HEK293 (cell line): Measurements from ENCODE around the gene C14orf132.

Source experiments
- CTCF ChIA-PET: fragments of 350-600 bp; formaldehyde crosslinking; extraction: SDS; loops from one replicate; lab custom pipeline; 2021; ENCODE audit warnings: antibody characterized with exemption; lab: Yijun Ruan, JAX
- POLR2A ChIA-PET: fragments of 300-600 bp; formaldehyde crosslinking; extraction: SDS; loops from one replicate; lab custom pipeline; 2020; ENCODE audit warnings: antibody characterized with exemption, inconsistent platforms; lab: Yijun Ruan, JAX
- H3K27ac ChIP-seq: fragments of 200-500 bp; sonication (Bioruptor generic); 2 replicates; pipeline ENCODE4 v1.5.1; 2014; ENCODE audit warnings: low read depth, low read length, control low read depth, inconsistent platforms; ENCODE audit errors: extremely low read depth
- H3K36me3 ChIP-seq, 2 experiments: fragments of 200-500 bp in 1 of 2; sonication (Bioruptor generic) in 1 of 2; 1 replicate in 1 of 2; 2 replicates in 1 of 2; pipeline ENCODE4 v1.5.1; 2014 to 2017; ENCODE audit warnings: inconsistent platforms in 2 of 2, low read length in 2 of 2; ENCODE audit not compliant: control insufficient read depth in 2 of 2, insufficient read depth in 1 of 2
- H3K4me1 ChIP-seq: fragments of 200-500 bp; sonication (Bioruptor generic); 2 replicates; pipeline ENCODE4 v1.5.1; 2014; ENCODE audit warnings: mild to moderate bottlenecking, low read length, inconsistent platforms; ENCODE audit not compliant: control insufficient read depth, insufficient read depth
- H3K4me3 ChIP-seq: 2 replicates; pipeline ENCODE4 v1.5.1; 2011; ENCODE audit warnings: low read depth, mild to moderate bottlenecking, control low read depth, low read length, moderate library complexity
- H3K9me3 ChIP-seq: fragments of 200-500 bp; sonication (Bioruptor generic); 2 replicates; pipeline ENCODE4 v1.5.1; 2014; ENCODE audit warnings: low read depth, low read length, inconsistent platforms; ENCODE audit not compliant: control insufficient read depth, insufficient read depth
- BCL11B ChIP-seq: fragments of 450-650 bp; formaldehyde crosslinking; IDR thresholded peaks from 2 replicates; pipeline ENCODE4 v1.5.1; 2016; ENCODE audit warnings: low read depth, missing biosample characterization, missing genetic modification characterization
- MEIS1 ChIP-seq: sonication (generic); formaldehyde crosslinking; IDR thresholded peaks from 2 replicates; pipeline ENCODE4 v1.8.1; 2022; ENCODE audit warnings: missing genetic modification reagents, mild to moderate bottlenecking, borderline replicate concordance
- OVOL3 ChIP-seq: fragments of 450-650 bp; formaldehyde crosslinking; IDR thresholded peaks from 2 replicates; pipeline ENCODE4 v1.5.1; 2016; ENCODE audit warnings: missing biosample characterization, missing genetic modification characterization
- YY1 ChIP-seq: fragments of 450-650 bp; formaldehyde crosslinking; IDR thresholded peaks from 2 replicates; pipeline ENCODE4 v1.5.1; 2018; ENCODE audit warnings: missing biosample characterization, missing genetic modification characterization
- ZBTB1 ChIP-seq: fragments of 450-650 bp; formaldehyde crosslinking; IDR thresholded peaks from 2 replicates; pipeline ENCODE4 v1.5.1; 2016; ENCODE audit warnings: missing biosample characterization, missing genetic modification characterization
- ZNF214 ChIP-seq: fragments of 450-650 bp; formaldehyde crosslinking; IDR thresholded peaks from 2 replicates; pipeline ENCODE4 v1.5.1; 2017; ENCODE audit warnings: missing biosample characterization, mild to moderate bottlenecking, missing genetic modification characterization, borderline replicate concordance
- ZNF223 ChIP-seq: fragments of 450-650 bp; formaldehyde crosslinking; IDR thresholded peaks from 2 replicates; pipeline ENCODE4 v1.5.1; 2016; ENCODE audit warnings: missing biosample characterization, missing genetic modification characterization
- ZNF311 ChIP-seq: fragments of 450-650 bp; formaldehyde crosslinking; IDR thresholded peaks from 2 replicates; pipeline ENCODE4 v1.5.1; 2017; ENCODE audit warnings: missing biosample characterization, missing genetic modification characterization, borderline replicate concordance
- ZNF394 ChIP-seq: fragments of 450-650 bp; formaldehyde crosslinking; IDR thresholded peaks from 2 replicates; pipeline ENCODE4 v1.5.1; 2016; ENCODE audit warnings: missing biosample characterization, missing genetic modification characterization, mild to moderate bottlenecking, moderate library complexity, borderline replicate concordance
- ZNF423 ChIP-seq: fragments of 450-650 bp; formaldehyde crosslinking; IDR thresholded peaks from 2 replicates; pipeline ENCODE4 v1.5.1; 2016; ENCODE audit warnings: missing biosample characterization, missing genetic modification characterization
- ZNF426 ChIP-seq: fragments of 450-650 bp; formaldehyde crosslinking; IDR thresholded peaks from 2 replicates; pipeline ENCODE4 v1.5.1; 2017; ENCODE audit warnings: missing biosample characterization, missing genetic modification characterization, mild to moderate bottlenecking, inconsistent platforms, moderate library complexity
- ZNF433 ChIP-seq: fragments of 450-650 bp; formaldehyde crosslinking; IDR thresholded peaks from 2 replicates; pipeline ENCODE4 v1.5.1; 2016; ENCODE audit warnings: missing biosample characterization, missing genetic modification characterization, low read depth
- ZNF529 ChIP-seq: fragments of 450-650 bp; formaldehyde crosslinking; IDR thresholded peaks from 2 replicates; pipeline ENCODE4 v1.5.1; 2017; ENCODE audit warnings: missing genetic modification characterization, missing biosample characterization; ENCODE audit not compliant: insufficient replicate concordance
- ZNF530 ChIP-seq: fragments of 450-650 bp; formaldehyde crosslinking; IDR thresholded peaks from 2 replicates; pipeline ENCODE4 v1.5.1; 2016; ENCODE audit warnings: low read depth, missing biosample characterization, missing genetic modification characterization
- ZNF548 ChIP-seq: fragments of 450-650 bp; formaldehyde crosslinking; IDR thresholded peaks from 2 replicates; pipeline ENCODE4 v1.5.1; 2016; ENCODE audit warnings: missing biosample characterization, missing genetic modification characterization
- ZNF555 ChIP-seq: fragments of 450-650 bp; formaldehyde crosslinking; conservative IDR thresholded peaks from 2 replicates; pipeline ENCODE4 v1.5.1; 2017; ENCODE audit warnings: missing biosample characterization, mild to moderate bottlenecking, missing genetic modification characterization, inconsistent platforms
- ZNF560 ChIP-seq: fragments of 450-650 bp; formaldehyde crosslinking; IDR thresholded peaks from 2 replicates; pipeline ENCODE4 v1.5.1; 2017; ENCODE audit warnings: missing biosample characterization, missing genetic modification characterization, borderline replicate concordance
- ZNF585B ChIP-seq: fragments of 450-650 bp; formaldehyde crosslinking; IDR thresholded peaks from 2 replicates; pipeline ENCODE4 v1.5.1; 2016; ENCODE audit warnings: missing biosample characterization, missing genetic modification characterization
- ZNF707 ChIP-seq: fragments of 450-650 bp; formaldehyde crosslinking; IDR thresholded peaks from 2 replicates; pipeline ENCODE4 v1.5.1; 2016; ENCODE audit warnings: missing biosample characterization, missing genetic modification characterization
- ZSCAN30 ChIP-seq: fragments of 450-650 bp; IDR thresholded peaks from 2 replicates; pipeline ENCODE4 v1.5.1; 2018; ENCODE audit warnings: missing biosample characterization, mild to moderate bottlenecking, missing genetic modification characterization, moderate library complexity
- TF ChIP-seq, protein P1 (sequence below): fragments of 450-650 bp; formaldehyde crosslinking; IDR thresholded peaks from 2 replicates; pipeline ENCODE4 v1.5.1; 2016; ENCODE audit warnings: missing biosample characterization, missing genetic modification characterization

C14orf132 gene

DNA sequence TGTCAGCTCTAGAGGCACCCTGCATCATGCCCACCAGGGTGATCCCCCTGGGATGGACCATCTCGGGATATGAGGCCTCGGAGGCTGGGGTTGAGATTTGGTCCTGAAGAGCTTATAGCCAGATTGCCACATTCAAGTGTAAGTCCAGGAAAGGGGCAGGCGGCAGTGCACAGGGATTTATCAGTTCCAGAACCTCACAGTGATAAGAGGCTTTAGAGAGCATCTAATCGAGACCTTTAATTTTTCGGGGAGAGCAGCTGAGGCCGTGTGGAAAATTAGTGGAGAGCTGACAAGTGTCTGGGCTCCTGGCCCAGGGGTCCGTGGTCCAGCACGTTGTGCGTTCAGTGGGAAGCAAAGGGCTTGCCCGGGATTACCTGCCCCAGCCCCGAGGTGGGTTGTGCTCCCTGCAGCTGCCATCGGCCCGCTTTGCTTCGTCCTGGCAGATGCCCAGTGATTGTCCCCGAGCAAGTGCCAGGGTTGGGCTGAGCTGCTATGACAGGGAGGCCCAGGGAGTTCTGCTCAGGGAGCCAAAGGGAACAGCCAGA is 52.1 kb downstream of the C14orf132 start:
- no peaks in the 10 kb centered on the region for H3K9me3 ChIP-seq
- peaks cover 8% of the 10 kb centered on the region for H3K4me1 ChIP-seq
- H3K27ac ChIP-seq: no peak overlapping the region
- no peak overlapping the region for H3K4me3 ChIP-seq
- H3K36me3 ChIP-seq: peaks cover 0 to 23% of the 10 kb centered on the region in 2 experiments; a peak in 1 of 3 replicates
- TF ChIP-seq ZNF585B (tag by site-specific recombination) (no peak), ZNF555 (tag by site-specific recombination) (no peak), ZNF529 (tag by site-specific recombination) (no peak), ZBTB1 (no peak), ZNF530 (no peak), ZNF223 (no peak), ZSCAN30 (no peak), YY1 (tag by site-specific recombination) (no peak), OVOL3 (tag by site-specific recombination) (no peak), ZNF548 (no peak), ZNF433 (tag by site-specific recombination) (no peak), ZNF311 (tag by site-specific recombination) (no peak), ZNF707 (tag by site-specific recombination) (no peak)
- TF ChIP-seq, protein P1, sequence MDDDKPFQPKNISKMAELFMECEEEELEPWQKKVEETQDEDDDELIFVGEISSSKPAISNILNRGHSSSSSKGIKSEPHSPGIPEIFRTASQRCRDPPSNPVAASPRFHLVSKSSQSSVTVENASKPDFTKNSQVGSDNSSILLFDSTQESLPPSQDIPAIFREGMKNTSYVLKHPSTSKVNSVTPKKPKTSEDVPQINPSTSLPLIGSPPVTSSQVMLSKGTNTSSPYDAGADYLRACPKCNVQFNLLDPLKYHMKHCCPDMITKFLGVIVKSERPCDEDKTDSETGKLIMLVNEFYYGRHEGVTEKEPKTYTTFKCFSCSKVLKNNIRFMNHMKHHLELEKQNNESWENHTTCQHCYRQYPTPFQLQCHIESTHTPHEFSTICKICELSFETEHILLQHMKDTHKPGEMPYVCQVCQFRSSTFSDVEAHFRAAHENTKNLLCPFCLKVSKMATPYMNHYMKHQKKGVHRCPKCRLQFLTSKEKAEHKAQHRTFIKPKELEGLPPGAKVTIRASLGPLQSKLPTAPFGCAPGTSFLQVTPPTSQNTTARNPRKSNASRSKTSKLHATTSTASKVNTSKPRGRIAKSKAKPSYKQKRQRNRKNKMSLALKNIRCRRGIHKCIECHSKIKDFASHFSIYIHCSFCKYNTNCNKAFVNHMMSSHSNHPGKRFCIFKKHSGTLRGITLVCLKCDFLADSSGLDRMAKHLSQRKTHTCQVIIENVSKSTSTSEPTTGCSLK (tag by site-specific recombination): no peak
- ChIA-PET POLR2A (no interaction called here), CTCF (interaction anchor here (0.6 to 1.6 kb wide), 7 partner anchors 10 to 637 kb away, joined by 3 to 5 read pairs (median 3); no protein-coding TSS in a partner anchor)

DNA sequence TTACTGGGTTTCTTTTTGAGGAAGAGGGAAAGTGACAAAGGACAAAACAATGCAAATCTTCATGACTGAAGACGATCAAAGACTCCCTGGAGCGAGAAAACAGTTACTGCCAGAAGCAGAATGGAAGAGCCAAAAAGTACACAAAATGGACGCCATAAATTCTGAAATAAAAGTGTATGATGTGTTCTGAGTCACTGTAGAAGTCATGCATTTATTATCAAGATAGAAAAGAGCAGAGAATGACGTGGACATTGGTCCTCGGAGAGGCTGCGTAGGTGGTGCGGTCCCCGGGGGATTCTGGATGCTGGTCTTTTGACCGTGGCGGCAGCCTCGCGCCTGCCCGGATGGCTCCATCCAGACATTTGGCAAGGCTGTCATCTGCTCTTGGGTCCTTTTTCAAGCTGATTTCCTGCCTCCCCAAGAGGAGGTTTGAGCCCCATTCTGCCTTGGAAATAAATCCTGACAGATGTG is 52.8 kb downstream of the C14orf132 start:
- Histone ChIP-seq H3K27ac (no peak overlapping the region), H3K4me3 (no peak overlapping the region), H3K36me3 (peaks cover 0 to 18% of the 10 kb centered on the region in 2 experiments; a peak in 1 of 3 replicates), H3K4me1 (peaks cover 8% of the 10 kb centered on the region), H3K9me3 (no peaks in the 10 kb centered on the region)
- CTCF ChIA-PET: interaction anchor here (0.6 to 1.5 kb wide), 6 partner anchors 80 to 638 kb away, joined by 3 to 5 read pairs (median 3); no protein-coding TSS in a partner anchor
- TF ChIP-seq BCL11B (tag by site-specific recombination) (no peak), ZNF707 (tag by site-specific recombination) (no peak), ZNF560 (tag by site-specific recombination) (no peak), ZNF394 (no peak), ZNF426 (tag by site-specific recombination) (no peak), ZNF214 (tag by site-specific recombination) (no peak)
- POLR2A ChIA-PET: no interaction called here

DNA sequence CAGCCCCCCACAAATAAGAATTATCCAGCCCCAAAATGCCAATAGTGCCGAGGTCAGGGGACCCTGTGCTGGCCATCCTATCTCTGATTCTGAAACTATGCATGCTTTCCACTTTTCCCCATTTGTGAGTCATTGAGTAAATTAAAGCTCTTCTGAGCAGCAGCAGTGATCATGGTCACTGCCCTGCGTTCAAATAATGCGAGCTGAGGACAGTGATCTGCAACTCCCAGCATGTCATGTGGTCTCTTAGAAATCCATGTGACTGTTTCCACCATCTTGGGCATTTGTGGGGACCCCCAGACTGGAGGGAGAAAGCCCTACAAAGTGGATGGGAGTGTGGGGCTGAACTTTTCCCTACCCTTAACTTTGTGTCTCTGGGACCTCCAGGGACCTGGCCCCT is 53.8 kb downstream of the C14orf132 start:
- H3K4me1 ChIP-seq: peaks cover 8% of the 10 kb centered on the region
- TF ChIP-seq ZNF423 (tag by site-specific recombination) (no peak), MEIS1 (CRISPR knock-in tag) (no peak)
- no peak overlapping the region for H3K27ac ChIP-seq
- POLR2A ChIA-PET: no interaction called here
- peaks cover 0 to 12% of the 10 kb centered on the region in 2 experiments; a peak in 1 of 3 replicates for H3K36me3 ChIP-seq
- H3K4me3 ChIP-seq: no peak overlapping the region
- CTCF ChIA-PET: interaction anchor here (0.7 kb wide), 1 partner anchor 15 kb away, joined by 4 read pairs; no protein-coding TSS in a partner anchor
- H3K9me3 ChIP-seq: no peaks in the 10 kb centered on the region
